GM19395 (cell line): ENCODE data around the gene TUBGCP2.

Experiments used
- ATAC-seq: cut with Tn5 transposase; IDR thresholded peaks from one replicate; pipeline ENCODE4 v1.9.1; 2021; ENCODE audit warnings: mild to moderate bottlenecking, moderate library complexity; ENCODE audit not compliant: unreplicated experiment

Gene TUBGCP2

GRCh38 chr10:133231946-133232574 lies 76.6 kb downstream of the TUBGCP2 start:
- ATAC-seq: no peak

- ATAC-seq: no peak
Measured at GRCh38 chr10:133231244-133231945, 77.3 kb downstream of the TUBGCP2 start.

GRCh38 chr10:133230387-133231195 lies 78.1 kb downstream of the TUBGCP2 start:
- ATAC-seq: no peak

DNA sequence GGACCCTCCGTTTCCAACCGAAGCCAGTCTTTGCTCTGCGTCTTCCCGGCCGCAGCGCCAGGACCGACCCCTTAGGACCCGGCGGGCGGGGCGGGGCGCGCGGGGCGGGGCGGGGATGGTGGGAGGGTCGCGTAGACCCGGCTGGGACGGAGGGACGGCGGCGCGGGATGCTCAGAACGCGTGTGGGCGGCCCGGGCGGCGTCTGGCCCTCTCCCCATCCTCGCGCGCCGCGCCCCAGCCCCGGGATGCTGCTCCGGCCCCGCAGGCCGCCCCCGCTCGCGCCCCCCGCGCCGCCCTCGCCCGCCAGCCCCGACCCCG lies 78.7 kb downstream of the TUBGCP2 start, which contains the start of gene UTF1:
UTF1 (plus strand) TSS at position 174 of the 318 bp plus-strand sequence; CDS start at position 246, 72 bp downstream.
- ATAC-seq: no peak

DNA sequence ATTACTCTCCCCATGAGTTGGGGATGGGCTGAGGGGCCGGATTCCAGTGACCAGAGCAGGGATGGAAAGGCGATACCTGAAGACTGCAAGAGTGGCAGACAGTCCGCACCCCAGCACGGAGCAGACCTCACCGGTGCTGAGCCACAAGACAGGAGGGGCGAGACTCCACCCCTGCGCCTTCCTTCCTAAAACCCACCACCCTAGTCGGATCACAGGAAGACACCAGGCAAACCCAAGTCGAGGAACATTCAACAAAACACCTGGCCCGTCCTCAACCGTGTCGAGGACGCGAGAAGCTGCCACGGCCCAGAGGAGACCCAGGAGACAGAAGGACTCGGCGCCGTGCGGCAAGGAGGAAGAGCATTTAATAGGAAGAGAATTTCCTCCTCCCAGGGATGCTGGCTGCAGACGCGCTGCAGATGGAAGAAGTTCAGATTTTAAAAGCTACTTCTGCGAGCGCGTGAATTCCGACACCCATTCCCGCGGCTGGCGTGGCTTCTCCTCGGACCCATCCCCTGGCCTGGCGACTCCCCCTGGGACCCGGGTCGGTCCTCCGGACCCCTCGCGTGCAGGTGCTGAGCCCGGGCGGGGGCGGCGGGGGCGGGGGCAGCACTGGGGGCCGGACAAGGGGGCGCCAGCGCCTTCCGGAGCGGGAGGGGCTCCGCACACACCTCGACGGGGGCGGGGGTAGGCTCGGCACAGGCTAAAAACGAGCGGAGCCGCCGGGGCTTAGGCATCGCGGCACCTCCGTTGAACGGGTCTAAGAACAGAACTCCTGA lies 79.2 kb downstream of the TUBGCP2 start:
- no peak for ATAC-seq
